Activated B cell treated with CpG ODN at 0.5 μM for 24 hours (primary cell): ENCODE data around the gene SLC28A1. TPM values are rescaled to one million over a fixed set of nuclear protein-coding genes. Genes with fewer than 3 reads are reported as not detected.

Experiments
- ATAC-seq: fragments of 200-7000 bp; cut with Tn5 transposase; one replicate; pipeline ENCODE4 v1.10.0; 2021; ENCODE audit warnings: low read depth, mild to moderate bottlenecking, moderate library complexity
- CTCF ChIA-PET: fragments of 350-600 bp; sonication (Branson Sonifier 250); formaldehyde crosslinking; loops from one replicate; lab custom pipeline; 2021; ENCODE audit warnings: antibody characterized with exemption; lab: Charles Lee
- POLR2A ChIA-PET: fragments of 350-600 bp; sonication (Branson Sonifier 250); formaldehyde crosslinking; loops from one replicate; lab custom pipeline; 2021; ENCODE audit warnings: antibody characterized with exemption; lab: Charles Lee
- DNase-seq: peaks from one replicate; pipeline ENCODE4 v3.0.0; 2022
- H3K27ac Mint-ChIP-seq: one replicate; pipeline ENCODE4 v1.8.0; 2020; ENCODE audit warnings: mixed read lengths
- H3K27me3 Mint-ChIP-seq: one replicate; pipeline ENCODE4 v1.8.0; 2021; ENCODE audit warnings: mixed read lengths
- H3K36me3 Mint-ChIP-seq: one replicate; pipeline ENCODE4 v1.8.0; 2021; ENCODE audit warnings: low read depth, mixed read lengths
- H3K4me1 Mint-ChIP-seq: one replicate; pipeline ENCODE4 v1.8.0; 2021; ENCODE audit warnings: mixed read lengths
- H3K4me3 Mint-ChIP-seq: one replicate; pipeline ENCODE4 v1.8.0; 2020; ENCODE audit warnings: mild to moderate bottlenecking, mixed read lengths
- H3K9me3 Mint-ChIP-seq: one replicate; pipeline ENCODE4 v1.8.0; 2020; ENCODE audit warnings: mixed read lengths
- intact Hi-C: fragments of 100-400 bp; cut with micrococcal nuclease; formaldehyde crosslinking; loops from one replicate; pipeline ENCODE4 v1.15.1; 2024
- total RNA-seq: library from RNA; stranded (reverse); gene quantifications from 2 replicates; pipeline ENCODE4 v1.2.3, GENCODE V29; 2022
- TF ChIP-seq, protein P1 (sequence below): fragments of 200-600 bp; IDR thresholded peaks from one replicate; pipeline ENCODE4 v1.8.0; 2022; ENCODE audit warnings: antibody characterized with exemption, mild to moderate bottlenecking

The SLC28A1 gene
- total RNA-seq, 1 donor from 2014 or later, result not detected

DNA sequence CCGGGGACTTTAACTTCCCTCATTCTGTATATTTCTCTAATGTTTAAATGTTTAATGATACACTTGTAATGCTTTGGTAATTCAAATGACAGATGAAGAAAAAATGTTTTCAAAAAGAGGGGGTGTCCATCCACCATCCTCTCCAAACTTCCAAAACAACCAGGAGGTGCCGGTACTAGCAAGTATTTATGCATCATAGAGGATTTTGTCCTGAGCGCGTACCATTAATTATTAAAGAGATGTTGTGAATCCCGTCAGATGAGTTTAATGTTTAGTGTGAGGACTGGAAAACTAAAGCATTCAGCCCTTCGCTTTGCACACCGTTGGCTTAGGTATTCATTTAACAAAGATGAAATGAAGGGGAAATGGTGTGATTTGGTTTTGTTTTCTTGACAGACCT, 1.3 kb downstream of the SLC28A1 start:
- Mint-ChIP-seq H3K4me3 (no peak overlapping the region), H3K27ac (no peak overlapping the region), H3K27me3 (peaks cover 9% of the 10 kb centered on the region), H3K4me1 (no peaks in the 10 kb centered on the region), H3K9me3 (no peaks in the 10 kb centered on the region), H3K36me3 (no peaks in the 10 kb centered on the region)
- DNase-seq (no peak), ATAC-seq (no peak)
- POLR2A ChIA-PET, result no interaction called here
- intact Hi-C loops, result no loop called here
- CTCF ChIA-PET, result no interaction called here
- TF ChIP-seq, protein P1, sequence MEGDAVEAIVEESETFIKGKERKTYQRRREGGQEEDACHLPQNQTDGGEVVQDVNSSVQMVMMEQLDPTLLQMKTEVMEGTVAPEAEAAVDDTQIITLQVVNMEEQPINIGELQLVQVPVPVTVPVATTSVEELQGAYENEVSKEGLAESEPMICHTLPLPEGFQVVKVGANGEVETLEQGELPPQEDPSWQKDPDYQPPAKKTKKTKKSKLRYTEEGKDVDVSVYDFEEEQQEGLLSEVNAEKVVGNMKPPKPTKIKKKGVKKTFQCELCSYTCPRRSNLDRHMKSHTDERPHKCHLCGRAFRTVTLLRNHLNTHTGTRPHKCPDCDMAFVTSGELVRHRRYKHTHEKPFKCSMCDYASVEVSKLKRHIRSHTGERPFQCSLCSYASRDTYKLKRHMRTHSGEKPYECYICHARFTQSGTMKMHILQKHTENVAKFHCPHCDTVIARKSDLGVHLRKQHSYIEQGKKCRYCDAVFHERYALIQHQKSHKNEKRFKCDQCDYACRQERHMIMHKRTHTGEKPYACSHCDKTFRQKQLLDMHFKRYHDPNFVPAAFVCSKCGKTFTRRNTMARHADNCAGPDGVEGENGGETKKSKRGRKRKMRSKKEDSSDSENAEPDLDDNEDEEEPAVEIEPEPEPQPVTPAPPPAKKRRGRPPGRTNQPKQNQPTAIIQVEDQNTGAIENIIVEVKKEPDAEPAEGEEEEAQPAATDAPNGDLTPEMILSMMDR, result no peak

- Mint-ChIP-seq H3K27me3 (peaks cover 11% of the 10 kb centered on the region), H3K36me3 (no peaks in the 10 kb centered on the region), H3K27ac (no peak overlapping the region), H3K4me3 (no peak overlapping the region), H3K9me3 (no peaks in the 10 kb centered on the region), H3K4me1 (no peaks in the 10 kb centered on the region)
- ATAC-seq, result no peak
- TF ChIP-seq, protein P1, result no peak
- ChIA-PET CTCF (no interaction called here), POLR2A (no interaction called here)
- DNase-seq, result no peak
- intact Hi-C loops, result no loop called here
Observed at GRCh38 chr15:84886211-84886983, 1.9 kb downstream of the SLC28A1 start.

DNA sequence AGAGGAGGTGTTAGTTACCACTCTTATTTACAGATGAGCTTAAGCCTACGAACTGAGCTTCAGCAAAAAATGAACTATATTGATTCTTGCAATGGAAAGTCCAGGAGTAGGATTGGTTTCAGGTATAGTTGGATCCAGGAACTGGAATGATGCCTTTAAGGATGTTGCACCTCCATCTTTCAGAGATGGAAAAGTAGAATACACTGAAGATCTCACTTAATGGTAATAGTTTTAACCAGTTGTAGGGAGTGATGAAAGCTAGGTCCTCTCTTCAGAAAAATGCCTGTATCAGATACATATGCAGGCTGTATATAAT, 2.5 kb downstream of the SLC28A1 start:
- ChIA-PET CTCF (no interaction called here), POLR2A (no interaction called here)
- no peak for ATAC-seq
- Mint-ChIP-seq H3K9me3 (no peaks in the 10 kb centered on the region), H3K36me3 (no peaks in the 10 kb centered on the region), H3K27ac (no peak overlapping the region), H3K27me3 (peaks cover 11% of the 10 kb centered on the region), H3K4me3 (no peak overlapping the region), H3K4me1 (no peaks in the 10 kb centered on the region)
- TF ChIP-seq, protein P1, result no peak
- DNase-seq, result no peak
- intact Hi-C loops, result no loop called here

GRCh38 chr15:84887938-84888337, 3.5 kb downstream of the SLC28A1 start:
- H3K4me1 Mint-ChIP-seq, result no peaks in the 10 kb centered on the region
- no peak overlapping the region for H3K4me3 Mint-ChIP-seq
- CTCF ChIA-PET, result no interaction called here
- DNase-seq (no peak), ATAC-seq (no peak)
- H3K27me3 Mint-ChIP-seq, result peaks cover 11% of the 10 kb centered on the region
- POLR2A ChIA-PET, result no interaction called here
- no peaks in the 10 kb centered on the region for H3K36me3 Mint-ChIP-seq
- H3K9me3 Mint-ChIP-seq, result no peaks in the 10 kb centered on the region
- intact Hi-C loops, result no loop called here
- no peak overlapping the region for H3K27ac Mint-ChIP-seq
- TF ChIP-seq, protein P1, result no peak

DNA sequence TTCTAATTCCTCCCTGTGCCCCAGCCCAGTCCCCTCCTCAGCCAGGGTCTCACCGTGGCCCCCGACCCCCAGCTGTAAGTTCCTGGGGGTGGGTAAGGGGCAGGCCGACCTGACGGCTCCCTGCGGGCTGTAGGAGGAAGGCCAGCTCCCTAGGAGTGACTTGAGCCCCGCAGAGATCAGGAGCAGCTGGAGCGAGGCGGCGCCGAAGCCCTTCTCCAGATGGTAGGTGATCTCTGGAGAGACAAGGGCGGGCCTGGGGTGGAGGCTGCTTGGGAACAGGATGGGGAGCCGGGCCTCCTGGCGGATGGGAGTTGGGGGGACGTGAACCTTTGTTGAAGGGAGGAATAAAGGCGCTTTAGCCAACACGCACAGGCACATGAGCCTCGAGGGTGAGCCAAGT, 4.2 kb downstream of the SLC28A1 start:
- DNase-seq (no peak), ATAC-seq (no peak)
- Mint-ChIP-seq H3K27ac (no peak overlapping the region), H3K27me3 (peaks cover 11% of the 10 kb centered on the region), H3K4me3 (no peak overlapping the region), H3K4me1 (no peaks in the 10 kb centered on the region), H3K36me3 (no peaks in the 10 kb centered on the region), H3K9me3 (no peaks in the 10 kb centered on the region)
- TF ChIP-seq, protein P1, result no peak
- ChIA-PET CTCF (no interaction called here), POLR2A (no interaction called here)
- intact Hi-C loops, result no loop called here
